Kidney (tissue), 14 donors: Measurements from ENCODE around the gene ANKS1A. TPM values are rescaled to one million over a fixed set of nuclear protein-coding genes. Genes with fewer than 3 reads are reported as not detected.

ENCODE experiments used
- DNase-seq, 5 donors: peaks; one replicate each; pipeline ENCODE4 v3.0.0-alpha.2; 2013 to 2020
- FAIRE-seq: peaks from 2 replicates; lab custom pipeline; 2012; peaks lifted over from hg19 to GRCh38; lab: Jason Lieb, UNC
- H3K27ac ChIP-seq, 2 donors: one replicate each; pipeline ENCODE4 v1.7.0; 2013; ENCODE audit warnings: low read depth in 2 of 2, low read length in 2 of 2, inconsistent platforms in 1 of 2
- H3K27me3 ChIP-seq: one replicate; pipeline ENCODE4 v1.7.1; 2013; ENCODE audit warnings: low read length, inconsistent platforms; ENCODE audit not compliant: control insufficient read depth, insufficient read depth
- H3K36me3 ChIP-seq, 3 donors: one replicate each; pipeline versions ENCODE4 v1.7.0 to v1.7.1; 2013; ENCODE audit warnings: low read length in 3 of 3, control low read depth in 1 of 3, inconsistent platforms in 1 of 3; ENCODE audit not compliant: insufficient read depth in 3 of 3, control insufficient read depth in 2 of 3
- H3K4me1 ChIP-seq, 3 donors: one replicate each; pipeline versions ENCODE4 v1.7.0 to v1.7.1; 2013; ENCODE audit warnings: low read length in 3 of 3, inconsistent platforms in 1 of 3, low read depth in 1 of 3; ENCODE audit not compliant: control insufficient read depth in 2 of 3, insufficient read depth in 2 of 3
- H3K4me3 ChIP-seq, 3 donors: one replicate each; pipeline versions ENCODE4 v1.7.0 to v1.8.1; 2013; ENCODE audit warnings: low read length in 3 of 3, control low read depth in 1 of 3, inconsistent platforms in 1 of 3
- H3K9ac ChIP-seq, 3 donors: one replicate each; pipeline versions ENCODE4 v1.7.0 to v1.7.1; 2013; ENCODE audit warnings: low read length in 3 of 3, control low read depth in 1 of 3, inconsistent platforms in 1 of 3
- H3K9me3 ChIP-seq, 3 donors: one replicate each; pipeline versions ENCODE4 v1.7.0 to v1.7.1; 2013; ENCODE audit warnings: low read length in 3 of 3, control low read depth in 1 of 3, inconsistent platforms in 1 of 3; ENCODE audit not compliant: control insufficient read depth in 2 of 3, insufficient read depth in 1 of 3
- intact Hi-C: fragments of 100-400 bp; cut with DNase I; formaldehyde crosslinking; loops from one replicate; pipeline ENCODE4 v1.11.1; 2022
- polyA plus RNA-seq: library from polyadenylated mRNA; stranded (reverse); fragments of 350-450 nt; fragmentation: Illumina TruSeq; extraction: RNeasy Lipid Tissue Mini Kit (QIAGEN cat#74804); gene quantifications from one replicate; pipeline ENCODE4 v1.2.3, GENCODE V29; 2014; ENCODE audit warnings: low read depth, low replicate concordance; ENCODE audit not compliant: insufficient read depth
- total RNA-seq: library from RNA; stranded (reverse); fragmentation: NEBNext Ultra II Directional; extraction: Animal tissue kit (Norgen Biotek cat#: 25700); gene quantifications from one replicate; pipeline ENCODE4 v1.2.1, GENCODE V29; 2021
- TF ChIP-seq, protein P1 (sequence below): IDR thresholded peaks from 3 replicates; pipeline ENCODE4 v1.5.1; 2012; ENCODE audit warnings: mild to moderate bottlenecking, moderate library complexity, borderline replicate concordance; ENCODE audit not compliant: insufficient read depth; ENCODE audit errors: extremely low read depth
- donor health status: control.
- donor health status: control.
- donor health status: control.
- donor health status: control.
- donor health status: control.
- donor health status: DM: yes; HTN: yes; CAD: no.
- donor health status: Normal renal cell carcinoma (clear cell type).

ANKS1A gene
- total and polyA plus RNA-seq, 2 donors from 2014 or later, result 9.4 to 25.9 TPM

DNA sequence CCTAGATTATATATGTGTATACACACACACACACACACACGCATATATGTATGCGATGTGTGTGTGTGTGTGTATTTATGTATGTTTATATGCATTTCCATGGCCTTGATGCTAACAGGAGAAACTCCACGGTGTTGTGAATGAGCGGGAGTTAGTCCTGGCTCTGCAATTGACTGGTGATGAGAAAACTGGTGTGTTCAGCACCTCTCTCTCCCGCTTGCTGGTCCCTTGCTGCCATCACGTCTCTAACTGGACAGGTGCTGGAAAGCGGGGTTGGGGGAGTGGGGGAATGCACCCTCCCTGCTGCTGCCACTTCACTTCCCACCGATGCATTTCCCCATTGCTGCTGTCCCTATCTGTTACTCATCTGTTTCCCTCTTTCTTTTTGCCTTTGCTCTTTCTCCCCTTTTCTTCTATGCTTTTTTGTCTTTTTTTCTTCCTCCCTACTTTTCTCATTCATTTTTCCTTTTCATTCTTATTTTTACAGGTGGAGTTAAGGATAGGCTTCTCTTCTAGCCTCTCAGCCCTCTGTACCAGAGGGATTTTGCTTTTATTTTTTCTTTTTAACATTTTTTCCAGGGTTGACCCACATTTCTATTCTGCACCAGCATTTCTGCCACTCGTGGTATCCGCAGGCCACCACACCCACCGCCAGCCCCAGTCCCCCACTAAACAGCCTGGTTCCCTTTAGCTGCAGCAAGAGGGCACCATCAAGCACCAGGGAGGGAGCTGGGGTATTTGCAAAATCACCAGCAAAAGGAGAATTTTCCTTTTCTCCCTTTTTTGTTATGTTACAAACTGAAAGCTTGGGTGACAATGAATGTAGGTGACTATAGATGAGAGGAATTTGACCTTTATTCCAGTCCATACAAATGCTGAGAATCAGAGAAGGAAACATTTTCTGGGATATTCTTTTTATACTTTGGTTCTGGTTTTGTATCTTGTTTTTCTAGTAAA lies 136.5 kb downstream of the ANKS1A start:
- Histone ChIP-seq H3K36me3 (peaks cover 0 to 2% (median 0%) of the 10 kb centered on the region in 3 donors), H3K4me3 (no peak overlapping the region), H3K27me3 (no peaks in the 10 kb centered on the region), H3K27ac (no peak overlapping the region), H3K9me3 (no peaks in the 10 kb centered on the region), H3K9ac (no peak overlapping the region), H3K4me1 (peaks cover 0 to 6% (median 0%) of the 10 kb centered on the region in 3 donors)
- intact Hi-C loops, result no loop called here
- TF ChIP-seq, protein P1, sequence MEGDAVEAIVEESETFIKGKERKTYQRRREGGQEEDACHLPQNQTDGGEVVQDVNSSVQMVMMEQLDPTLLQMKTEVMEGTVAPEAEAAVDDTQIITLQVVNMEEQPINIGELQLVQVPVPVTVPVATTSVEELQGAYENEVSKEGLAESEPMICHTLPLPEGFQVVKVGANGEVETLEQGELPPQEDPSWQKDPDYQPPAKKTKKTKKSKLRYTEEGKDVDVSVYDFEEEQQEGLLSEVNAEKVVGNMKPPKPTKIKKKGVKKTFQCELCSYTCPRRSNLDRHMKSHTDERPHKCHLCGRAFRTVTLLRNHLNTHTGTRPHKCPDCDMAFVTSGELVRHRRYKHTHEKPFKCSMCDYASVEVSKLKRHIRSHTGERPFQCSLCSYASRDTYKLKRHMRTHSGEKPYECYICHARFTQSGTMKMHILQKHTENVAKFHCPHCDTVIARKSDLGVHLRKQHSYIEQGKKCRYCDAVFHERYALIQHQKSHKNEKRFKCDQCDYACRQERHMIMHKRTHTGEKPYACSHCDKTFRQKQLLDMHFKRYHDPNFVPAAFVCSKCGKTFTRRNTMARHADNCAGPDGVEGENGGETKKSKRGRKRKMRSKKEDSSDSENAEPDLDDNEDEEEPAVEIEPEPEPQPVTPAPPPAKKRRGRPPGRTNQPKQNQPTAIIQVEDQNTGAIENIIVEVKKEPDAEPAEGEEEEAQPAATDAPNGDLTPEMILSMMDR, result no peak
- DNase-seq (no peak), FAIRE-seq (no peak)

DNA sequence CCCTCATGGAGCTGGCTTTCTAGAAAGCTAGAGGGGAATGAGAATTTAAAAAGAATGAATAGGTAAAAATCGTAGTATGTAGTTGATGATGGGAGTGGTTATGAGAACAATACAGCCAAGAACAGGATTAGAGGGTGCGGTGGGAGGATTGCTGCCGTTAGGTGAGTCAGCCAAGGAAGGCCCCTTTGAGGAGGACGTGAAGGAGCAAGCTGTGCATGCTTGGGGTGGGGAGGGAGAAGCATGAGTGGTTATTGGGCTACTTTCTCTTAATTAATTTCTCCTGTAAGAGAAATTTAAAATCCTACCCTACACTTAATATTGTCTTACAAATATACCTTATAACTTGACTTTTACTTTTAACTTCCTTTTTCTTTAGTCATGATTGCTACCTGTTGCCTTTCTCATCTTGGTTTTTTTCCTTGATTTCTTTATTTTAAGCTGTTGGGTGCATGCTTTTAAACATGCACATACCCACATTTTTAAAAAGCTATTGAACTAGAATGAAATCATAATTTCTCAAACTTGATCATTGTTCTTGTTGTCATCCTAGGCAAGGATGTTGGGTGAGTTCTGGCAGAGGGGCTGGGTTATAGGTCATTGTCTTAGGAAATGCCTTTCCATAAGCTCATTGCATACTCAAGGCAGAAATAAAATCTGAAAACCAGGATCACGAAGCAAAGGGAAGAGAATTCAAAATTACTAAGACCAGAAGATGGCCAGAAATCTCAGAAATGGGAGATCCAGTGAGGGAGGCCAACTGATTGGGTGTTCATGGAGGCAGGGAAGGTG lies 137.6 kb downstream of the ANKS1A start:
- H3K9ac ChIP-seq, result no peak overlapping the region
- TF ChIP-seq, protein P1, result no peak
- H3K27me3 ChIP-seq, result no peaks in the 10 kb centered on the region
- peaks cover 0 to 2% (median 0%) of the 10 kb centered on the region in 3 donors for H3K36me3 ChIP-seq
- FAIRE-seq (no peak), DNase-seq (no peak)
- intact Hi-C loops, result no loop called here
- H3K27ac ChIP-seq, result no peak overlapping the region
- H3K4me3 ChIP-seq, result no peak overlapping the region
- H3K9me3 ChIP-seq, result no peaks in the 10 kb centered on the region
- peaks cover 0 to 4% (median 0%) of the 10 kb centered on the region in 3 donors for H3K4me1 ChIP-seq

DNA sequence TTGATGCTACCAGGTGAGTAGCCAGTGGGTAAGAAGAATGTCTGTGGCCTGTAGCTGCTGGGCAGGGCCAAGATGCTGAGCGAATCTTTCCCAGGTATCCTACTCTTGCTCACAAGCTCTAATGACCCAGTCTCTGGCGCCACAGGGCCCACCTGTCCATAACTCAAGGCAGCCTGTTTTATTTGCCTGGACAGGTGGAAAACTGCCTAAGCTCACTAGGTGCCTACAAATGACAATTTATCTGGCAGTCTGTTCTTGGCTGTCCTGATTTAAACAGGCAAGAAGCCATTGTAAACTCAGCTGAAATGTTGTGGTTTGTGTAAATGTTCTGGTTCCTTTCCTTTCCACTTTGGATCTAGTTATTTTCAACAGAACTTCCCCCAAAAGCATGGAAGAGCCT lies 138.8 kb downstream of the ANKS1A start:
- Histone ChIP-seq H3K4me3 (no peak overlapping the region), H3K9me3 (no peaks in the 10 kb centered on the region), H3K27ac (no peak overlapping the region), H3K4me1 (peaks cover 0 to 4% (median 0%) of the 10 kb centered on the region in 3 donors), H3K9ac (no peak overlapping the region), H3K36me3 (peaks cover 0 to 2% (median 0%) of the 10 kb centered on the region in 3 donors), H3K27me3 (no peaks in the 10 kb centered on the region)
- intact Hi-C loops, result no loop called here
- TF ChIP-seq, protein P1, result no peak
- FAIRE-seq, result no peak
- no peak for DNase-seq
